ENCODE results near the gene TBK1.

TBK1 gene

DNA sequence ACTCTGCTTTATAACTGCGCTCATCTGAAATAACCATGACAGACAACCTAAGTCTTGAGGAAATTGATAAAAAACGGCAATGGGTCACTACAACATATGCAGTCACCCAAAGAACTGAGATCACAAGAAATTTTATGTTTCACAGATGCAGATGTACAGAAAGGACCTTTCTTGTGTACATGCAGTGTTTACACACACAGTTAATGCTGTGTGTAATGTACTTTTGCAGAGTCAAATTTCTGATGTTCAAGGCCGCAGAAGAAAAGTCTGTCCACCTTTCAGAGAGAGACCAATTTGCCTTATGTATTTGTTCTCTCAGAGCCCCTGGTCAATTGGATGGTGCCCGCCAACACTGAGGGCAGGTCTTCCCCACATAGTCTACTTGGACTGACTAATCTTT is 23.0 kb upstream of the TBK1 start:
- TF ChIP-seq, protein P1, sequence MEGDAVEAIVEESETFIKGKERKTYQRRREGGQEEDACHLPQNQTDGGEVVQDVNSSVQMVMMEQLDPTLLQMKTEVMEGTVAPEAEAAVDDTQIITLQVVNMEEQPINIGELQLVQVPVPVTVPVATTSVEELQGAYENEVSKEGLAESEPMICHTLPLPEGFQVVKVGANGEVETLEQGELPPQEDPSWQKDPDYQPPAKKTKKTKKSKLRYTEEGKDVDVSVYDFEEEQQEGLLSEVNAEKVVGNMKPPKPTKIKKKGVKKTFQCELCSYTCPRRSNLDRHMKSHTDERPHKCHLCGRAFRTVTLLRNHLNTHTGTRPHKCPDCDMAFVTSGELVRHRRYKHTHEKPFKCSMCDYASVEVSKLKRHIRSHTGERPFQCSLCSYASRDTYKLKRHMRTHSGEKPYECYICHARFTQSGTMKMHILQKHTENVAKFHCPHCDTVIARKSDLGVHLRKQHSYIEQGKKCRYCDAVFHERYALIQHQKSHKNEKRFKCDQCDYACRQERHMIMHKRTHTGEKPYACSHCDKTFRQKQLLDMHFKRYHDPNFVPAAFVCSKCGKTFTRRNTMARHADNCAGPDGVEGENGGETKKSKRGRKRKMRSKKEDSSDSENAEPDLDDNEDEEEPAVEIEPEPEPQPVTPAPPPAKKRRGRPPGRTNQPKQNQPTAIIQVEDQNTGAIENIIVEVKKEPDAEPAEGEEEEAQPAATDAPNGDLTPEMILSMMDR (IDR thresholded peaks at IDR 0.05; ENCODE audit: unreplicated experiment in 3 of 3) = no peak
- Mint-ChIP-seq H3K4me1 (no peaks in the 10 kb centered on the region), H3K27me3 (ENCODE audit: low read depth) (no peaks in the 10 kb centered on the region), H3K4me3 (no peak overlapping the region), H3K27ac (no peak overlapping the region), H3K36me3 (ENCODE audit: low read depth) (peaks cover 81% of the 10 kb centered on the region), H3K9me3 (no peaks in the 10 kb centered on the region)

DNA sequence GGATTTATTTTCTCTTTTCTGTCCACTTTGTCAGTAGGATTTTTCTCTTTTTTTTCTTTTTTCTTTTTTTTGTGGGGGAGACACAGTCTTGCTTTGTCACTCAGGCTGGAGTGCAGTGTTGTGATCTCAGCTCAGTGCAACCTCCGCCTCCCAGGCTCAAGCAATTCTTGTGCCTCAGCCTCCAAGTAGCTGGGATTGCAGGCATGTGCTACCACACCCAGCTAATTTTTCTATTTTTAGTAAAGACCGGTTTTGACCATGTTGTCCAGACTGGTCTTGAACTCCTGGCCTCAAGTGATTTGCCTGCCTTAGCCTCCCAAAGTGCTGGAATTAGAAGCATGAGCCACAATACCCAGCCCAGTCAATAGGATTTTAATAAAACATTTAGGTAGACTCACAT is 21.0 kb upstream of the TBK1 start:
- Mint-ChIP-seq H3K4me3 (no peak overlapping the region), H3K9me3 (no peaks in the 10 kb centered on the region), H3K4me1 (no peaks in the 10 kb centered on the region), H3K36me3 (ENCODE audit: low read depth) (peaks cover 77% of the 10 kb centered on the region), H3K27me3 (ENCODE audit: low read depth) (no peaks in the 10 kb centered on the region), H3K27ac (no peak overlapping the region)
- TF ChIP-seq, protein P1 (IDR thresholded peaks at IDR 0.05; ENCODE audit: unreplicated experiment in 3 of 3) = no peak

DNA sequence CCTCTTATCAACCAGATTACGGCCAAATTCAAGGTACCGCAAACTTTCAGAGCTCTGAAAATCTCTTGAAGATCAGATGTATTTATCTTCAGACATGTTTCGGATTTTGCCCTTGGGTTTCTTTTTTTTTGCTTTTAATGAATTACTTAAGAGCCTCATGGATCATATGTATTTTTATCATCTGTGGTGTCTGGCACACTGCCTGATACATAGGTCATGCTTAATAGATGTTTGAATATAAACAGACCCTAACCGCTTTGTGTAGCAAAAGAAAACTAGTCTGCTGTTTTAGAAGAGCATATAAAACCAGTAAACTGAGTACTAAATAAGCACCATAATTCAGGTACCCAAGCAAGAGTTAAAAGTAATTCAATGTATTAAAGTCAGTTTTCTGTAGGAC is 20.1 kb upstream of the TBK1 start:
- H3K27ac Mint-ChIP-seq = no peak overlapping the region
- H3K36me3 Mint-ChIP-seq (ENCODE audit: low read depth) = peaks cover 79% of the 10 kb centered on the region
- no peak overlapping the region for H3K4me3 Mint-ChIP-seq
- H3K9me3 Mint-ChIP-seq = no peaks in the 10 kb centered on the region
- H3K27me3 Mint-ChIP-seq (ENCODE audit: low read depth) = no peaks in the 10 kb centered on the region
- TF ChIP-seq, protein P1 (IDR thresholded peaks at IDR 0.05; ENCODE audit: unreplicated experiment in 3 of 3) = no peak
- no peaks in the 10 kb centered on the region for H3K4me1 Mint-ChIP-seq

DNA sequence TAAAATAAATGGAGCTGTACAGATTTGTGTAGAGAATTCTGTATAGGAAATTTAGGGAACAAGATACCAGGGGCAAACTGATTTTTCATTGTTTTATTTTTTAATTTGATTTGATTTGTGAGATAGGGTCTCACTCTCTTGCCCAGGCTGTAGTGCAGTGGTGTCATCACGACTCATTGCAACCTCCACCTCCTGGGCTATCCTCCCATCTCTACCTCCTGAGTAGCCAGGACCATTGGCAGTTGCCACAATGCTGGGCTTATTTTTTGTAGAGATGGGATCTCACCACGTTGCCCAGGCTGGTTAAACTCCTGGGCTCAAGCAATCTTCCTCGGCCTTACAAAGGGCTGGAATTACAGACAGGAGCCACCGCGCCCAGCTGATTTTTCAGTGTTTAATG is 18.0 kb upstream of the TBK1 start:
- TF ChIP-seq, protein P1 (IDR thresholded peaks at IDR 0.05; ENCODE audit: unreplicated experiment in 3 of 3) = no peak
- H3K36me3 Mint-ChIP-seq (ENCODE audit: low read depth) = peaks cover 83% of the 10 kb centered on the region
- H3K9me3 Mint-ChIP-seq = no peaks in the 10 kb centered on the region
- no peaks in the 10 kb centered on the region for H3K27me3 Mint-ChIP-seq (ENCODE audit: low read depth)
- H3K4me1 Mint-ChIP-seq = no peaks in the 10 kb centered on the region
- H3K27ac Mint-ChIP-seq = no peak overlapping the region
- no peak overlapping the region for H3K4me3 Mint-ChIP-seq

DNA sequence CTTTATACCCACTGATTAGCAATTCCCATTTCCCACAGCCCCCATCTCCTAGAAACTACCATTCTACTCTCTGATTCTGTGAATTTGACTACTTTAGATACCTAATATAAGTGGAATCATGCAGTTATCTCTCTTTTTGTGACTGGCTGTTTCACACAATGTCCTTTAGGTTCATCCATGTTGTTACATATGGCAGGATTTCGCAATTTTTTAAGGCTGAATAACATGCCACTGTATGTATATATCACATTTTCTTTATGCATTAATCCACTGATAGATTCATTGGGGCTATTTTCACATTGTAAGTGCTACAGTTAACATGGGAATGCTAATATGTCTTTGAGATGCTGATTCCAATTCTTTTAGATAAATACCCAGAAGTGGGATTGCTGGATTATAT is 11.8 kb upstream of the TBK1 start:
- Mint-ChIP-seq H3K27ac (no peak overlapping the region), H3K4me1 (no peaks in the 10 kb centered on the region), H3K27me3 (ENCODE audit: low read depth) (no peaks in the 10 kb centered on the region), H3K9me3 (no peaks in the 10 kb centered on the region), H3K4me3 (no peak overlapping the region), H3K36me3 (ENCODE audit: low read depth) (peaks cover 65% of the 10 kb centered on the region)
- TF ChIP-seq, protein P1 (IDR thresholded peaks at IDR 0.05; ENCODE audit: unreplicated experiment in 3 of 3) = no peak

DNA sequence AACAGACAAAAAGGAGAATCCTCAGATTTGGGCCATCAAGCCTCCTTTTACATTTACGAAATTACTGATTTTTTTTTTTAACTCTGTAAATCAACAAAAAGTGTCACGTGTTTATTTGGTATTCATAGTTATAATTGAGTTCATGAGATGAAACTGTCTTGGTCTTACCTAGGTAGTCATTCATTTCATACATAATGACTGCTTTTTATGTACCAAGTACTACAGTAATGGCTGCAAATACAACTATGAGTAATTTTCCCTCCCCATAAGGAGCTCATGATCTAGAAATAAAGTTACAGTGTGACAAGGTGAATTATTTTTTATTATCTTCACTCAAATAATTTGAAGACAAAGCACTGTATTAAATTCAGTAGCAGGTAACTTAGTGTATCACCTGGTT is 6.4 kb upstream of the TBK1 start:
- peaks cover 3% of the 10 kb centered on the region for H3K4me1 Mint-ChIP-seq
- TF ChIP-seq, protein P1 (IDR thresholded peaks at IDR 0.05; ENCODE audit: unreplicated experiment in 3 of 3) = no peak
- no peak overlapping the region for H3K4me3 Mint-ChIP-seq
- H3K27ac Mint-ChIP-seq = no peak overlapping the region
- H3K27me3 Mint-ChIP-seq (ENCODE audit: low read depth) = no peaks in the 10 kb centered on the region
- no peaks in the 10 kb centered on the region for H3K9me3 Mint-ChIP-seq
- peaks cover 55% of the 10 kb centered on the region for H3K36me3 Mint-ChIP-seq (ENCODE audit: low read depth)
